ENCODE data around the gene C11orf97.

DNA sequence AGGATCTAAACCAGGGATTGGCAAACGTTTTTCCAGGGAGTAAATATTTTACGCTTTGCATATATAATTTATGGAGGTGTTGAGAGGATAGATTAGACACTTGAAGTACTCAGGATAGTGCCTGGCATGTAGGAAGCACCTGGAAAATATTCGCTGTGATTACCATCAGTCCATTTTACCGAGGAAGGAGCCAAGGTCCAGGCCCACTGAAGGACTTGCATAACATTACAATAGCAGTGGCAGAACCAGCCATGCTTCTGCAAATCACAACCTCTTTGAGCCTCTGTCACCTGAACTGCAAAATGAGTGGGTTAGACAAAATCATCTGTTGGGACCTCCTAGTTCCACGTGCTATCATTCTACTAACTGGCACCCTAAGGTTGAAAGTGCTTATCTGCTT is 36.9 kb downstream of the C11orf97 start:
- TF ChIP-seq, protein P1, sequence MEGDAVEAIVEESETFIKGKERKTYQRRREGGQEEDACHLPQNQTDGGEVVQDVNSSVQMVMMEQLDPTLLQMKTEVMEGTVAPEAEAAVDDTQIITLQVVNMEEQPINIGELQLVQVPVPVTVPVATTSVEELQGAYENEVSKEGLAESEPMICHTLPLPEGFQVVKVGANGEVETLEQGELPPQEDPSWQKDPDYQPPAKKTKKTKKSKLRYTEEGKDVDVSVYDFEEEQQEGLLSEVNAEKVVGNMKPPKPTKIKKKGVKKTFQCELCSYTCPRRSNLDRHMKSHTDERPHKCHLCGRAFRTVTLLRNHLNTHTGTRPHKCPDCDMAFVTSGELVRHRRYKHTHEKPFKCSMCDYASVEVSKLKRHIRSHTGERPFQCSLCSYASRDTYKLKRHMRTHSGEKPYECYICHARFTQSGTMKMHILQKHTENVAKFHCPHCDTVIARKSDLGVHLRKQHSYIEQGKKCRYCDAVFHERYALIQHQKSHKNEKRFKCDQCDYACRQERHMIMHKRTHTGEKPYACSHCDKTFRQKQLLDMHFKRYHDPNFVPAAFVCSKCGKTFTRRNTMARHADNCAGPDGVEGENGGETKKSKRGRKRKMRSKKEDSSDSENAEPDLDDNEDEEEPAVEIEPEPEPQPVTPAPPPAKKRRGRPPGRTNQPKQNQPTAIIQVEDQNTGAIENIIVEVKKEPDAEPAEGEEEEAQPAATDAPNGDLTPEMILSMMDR (IDR thresholded peaks at IDR 0.05): no peak
- TF ChIP-seq POLR2A (IDR thresholded peaks at IDR 0.05): no peak

Measured in body of pancreas (tissue), 4 donors.